Measurements from ENCODE around the gene KHK.

The KHK gene

GRCh38 chr2:27130396-27130795 lies 43.8 kb downstream of the KHK start:
- H3K4me3 ChIP-seq (replicated peaks; ENCODE audit: low read depth, low read length): no peak overlapping the region
- H3K27me3 ChIP-seq (replicated peaks; ENCODE audit: control insufficient read depth, insufficient read depth, low read length): no peaks in the 10 kb centered on the region
- peaks cover 29% of the 10 kb centered on the region for H3K36me3 ChIP-seq (ENCODE audit: control insufficient read depth, insufficient read depth, low read length)
- DNase-seq (ENCODE audit: extremely low read depth, insufficient read length): no peak
- TF ChIP-seq CTCF (IDR thresholded peaks at IDR 0.05; ENCODE audit: insufficient read depth, low read length, poor library complexity, severe bottlenecking): no peak

- Histone ChIP-seq H3K27me3 (replicated peaks; ENCODE audit: control insufficient read depth, insufficient read depth, low read length) (no peaks in the 10 kb centered on the region), H3K4me3 (replicated peaks; ENCODE audit: low read depth, low read length) (no peak overlapping the region), H3K36me3 (ENCODE audit: control insufficient read depth, insufficient read depth, low read length) (peaks cover 29% of the 10 kb centered on the region)
- DNase-seq (ENCODE audit: extremely low read depth, insufficient read length): no peak
- no peak for TF ChIP-seq CTCF (IDR thresholded peaks at IDR 0.05; ENCODE audit: insufficient read depth, low read length, poor library complexity, severe bottlenecking)
These were observed 44.9 kb downstream of the KHK start for GRCh38 chr2:27131429-27131828.

GRCh38 chr2:27133195-27133875 lies 46.8 kb downstream of the KHK start:
- no peak for TF ChIP-seq CTCF (IDR thresholded peaks at IDR 0.05; ENCODE audit: insufficient read depth, low read length, poor library complexity, severe bottlenecking)
- DNase-seq (ENCODE audit: extremely low read depth, insufficient read length): no peak
- peak overlapping the region; percentile 97 for H3K4me3 ChIP-seq (replicated peaks; ENCODE audit: low read depth, low read length)
- H3K36me3 ChIP-seq (ENCODE audit: control insufficient read depth, insufficient read depth, low read length): peaks cover 29% of the 10 kb centered on the region
- no peaks in the 10 kb centered on the region for H3K27me3 ChIP-seq (replicated peaks; ENCODE audit: control insufficient read depth, insufficient read depth, low read length)

GRCh38 chr2:27133905-27134780 lies 47.6 kb downstream of the KHK start, which contains the start of gene PREB:
PREB (minus strand) TSS chr2:27134636; CDS start chr2:27134421, 215 bp downstream.
- DNase-seq (ENCODE audit: extremely low read depth, insufficient read length): peak; percentile 98
- peaks cover 29% of the 10 kb centered on the region for H3K36me3 ChIP-seq (ENCODE audit: control insufficient read depth, insufficient read depth, low read length)
- peak; percentile 48 for TF ChIP-seq CTCF (IDR thresholded peaks at IDR 0.05; ENCODE audit: insufficient read depth, low read length, poor library complexity, severe bottlenecking)
- no peaks in the 10 kb centered on the region for H3K27me3 ChIP-seq (replicated peaks; ENCODE audit: control insufficient read depth, insufficient read depth, low read length)
- H3K4me3 ChIP-seq (replicated peaks; ENCODE audit: low read depth, low read length): peak within 1 kb of the TSS; percentile 97

GRCh38 chr2:27134781-27135477 lies 48.4 kb downstream of the KHK start:
- Histone ChIP-seq H3K4me3 (replicated peaks; ENCODE audit: low read depth, low read length) (peak overlapping the region; percentile 49), H3K27me3 (replicated peaks; ENCODE audit: control insufficient read depth, insufficient read depth, low read length) (no peaks in the 10 kb centered on the region), H3K36me3 (ENCODE audit: control insufficient read depth, insufficient read depth, low read length) (peaks cover 23% of the 10 kb centered on the region)
- no peak for DNase-seq (ENCODE audit: extremely low read depth, insufficient read length)
- TF ChIP-seq CTCF (IDR thresholded peaks at IDR 0.05; ENCODE audit: insufficient read depth, low read length, poor library complexity, severe bottlenecking): no peak

All from GM06990 (cell line).